Measurements from ENCODE around the gene ITIH4. TPM values are rescaled to one million over a fixed set of nuclear protein-coding genes. Genes with fewer than 3 reads are reported as not detected.
A peak's percentile ranks its signal among the peaks of the same experiment; 100 is the strongest.

ITIH4 gene
- total and polyA plus RNA-seq, 2 of the 13 experiments (the other 11 are each of a cell fraction or from before 2014, with no cell fraction given) = 2.7 to 5.3 TPM

GRCh38 chr3:52774901-52775864 lies 55.3 kb downstream of the ITIH4 start (continued):
- TF ChIP-seq REST (IDR thresholded peaks at IDR 0.05; ENCODE audit: borderline replicate concordance in 1 of 2, low read depth in 1 of 2, low read length in 2 of 2) = no peak
- peak; percentile 67; the same call in 1 of the 2 replicates for TF ChIP-seq PHF20 (CRISPR knock-in tag; IDR thresholded peaks at IDR 0.05)
- TF ChIP-seq ZSCAN31 (CRISPR knock-in tag; IDR thresholded peaks at IDR 0.05; ENCODE audit: low read depth) = peak; percentile 54; the same call in 1 of the 2 replicates
- TF ChIP-seq NFKBIZ (CRISPR knock-in tag; IDR thresholded peaks at IDR 0.05) = 0 out of 2 replicates have a peak, but pooled peaks have one; percentile 61
- TF ChIP-seq PRDM4 (CRISPR knock-in tag; IDR thresholded peaks at IDR 0.05; ENCODE audit: borderline replicate concordance) = no peak
- peak; percentile 91 for TF ChIP-seq FOXA3 (CRISPR knock-in tag; IDR thresholded peaks at IDR 0.05)
- TF ChIP-seq IRF9 (CRISPR knock-in tag; IDR thresholded peaks at IDR 0.05; ENCODE audit: borderline replicate concordance) = 0 out of 2 replicates have a peak, but pooled peaks have one; percentile 57
- TF ChIP-seq HIC2 (CRISPR knock-in tag; IDR thresholded peaks at IDR 0.05; ENCODE audit: low read depth) = peak; percentile 95
- TF ChIP-seq ZNF230 (CRISPR knock-in tag; IDR thresholded peaks at IDR 0.05) = no peak; the same call in 1 of the 2 replicates
- no peak for TF ChIP-seq ETV6 (CRISPR knock-in tag; conservative IDR thresholded peaks at IDR 0.05)
- TF ChIP-seq CEBPG (CRISPR knock-in tag; IDR thresholded peaks at IDR 0.05) = peak; percentile 60; the same call in 1 of the 2 replicates
- no peak for TF ChIP-seq MAFG (CRISPR knock-in tag; IDR thresholded peaks at IDR 0.05)
- no peak for TF ChIP-seq THAP8 (CRISPR knock-in tag; IDR thresholded peaks at IDR 0.05; ENCODE audit: borderline replicate concordance)
- TF ChIP-seq CSRNP1 (CRISPR knock-in tag; IDR thresholded peaks at IDR 0.05) = peak; percentile 74; the same call in 1 of the 2 replicates

Measured in HepG2 (cell line).